HepG2 (cell line): ENCODE results near the gene LPIN3. TPM values are rescaled to one million over a fixed set of nuclear protein-coding genes. Genes with fewer than 3 reads are reported as not detected.

ENCODE experiments used
- SMARCC2 ChIP-seq: fragments of 450-650 bp; IDR thresholded peaks from 2 replicates; pipeline ENCODE4 v1.6.1; 2017; ENCODE audit warnings: antibody characterized with exemption, mild to moderate bottlenecking
- ZNF264 ChIP-seq: sonication (generic); formaldehyde crosslinking; IDR thresholded peaks from 2 replicates; pipeline ENCODE4 v1.4.0; 2020; ENCODE audit warnings: missing genetic modification reagents
- ZNF318 ChIP-seq: sonication (generic); formaldehyde crosslinking; IDR thresholded peaks from 2 replicates; pipeline ENCODE4 v1.4.0; 2020; ENCODE audit warnings: mild to moderate bottlenecking, missing genetic modification reagents
- ZNF451 ChIP-seq: sonication (generic); formaldehyde crosslinking; IDR thresholded peaks from 2 replicates; pipeline ENCODE4 v1.5.0; 2020; ENCODE audit warnings: mild to moderate bottlenecking, missing genetic modification reagents
- ZNF773 ChIP-seq: sonication (generic); formaldehyde crosslinking; IDR thresholded peaks from 2 replicates; pipeline ENCODE4 v1.4.0; 2020; ENCODE audit warnings: missing genetic modification reagents, borderline replicate concordance
- polyA plus RNA-seq, 8 experiments: library from polyadenylated mRNA; depleted of rRNA in 3 of 8; stranded (reverse) in 7 of 8; unstranded in 1 of 8; fragments of >200 nt; fragmentation: Illumina TruSeq in 4 of 8; extraction: Trizol in 4 of 8; gene quantifications; 2 replicates each; pipeline versions ENCODE4 v1.2.1 to v1.2.3, GENCODE V29; 2011 to 2016; ENCODE audit warnings: low read depth in 4 of 8, missing spikeins in 1 of 8, mixed read lengths in 1 of 8; ENCODE audit not compliant: insufficient read depth in 1 of 8
- total RNA-seq, 5 experiments: library from RNA; depleted of rRNA; stranded (reverse); fragments of >200 nt; fragmentation: Illumina TruSeq; extraction: Trizol; gene quantifications; 2 replicates each; pipeline ENCODE4 v1.2.3, GENCODE V29; 2016; ENCODE audit warnings: low read depth in 1 of 5
- TF ChIP-seq, protein P1 (sequence below): sonication (generic); formaldehyde crosslinking; IDR thresholded peaks from 2 replicates; pipeline ENCODE4 v1.4.0; 2020; ENCODE audit warnings: missing genetic modification reagents, mild to moderate bottlenecking, borderline replicate concordance
- TF ChIP-seq, protein P2 (sequence below), 2 experiments: fragments of 450-650 bp in 1 of 2; sonication (generic) in 1 of 2; formaldehyde crosslinking in 1 of 2; IDR thresholded peaks; 2 replicates each; pipeline versions ENCODE4 v1.6.1 to v1.8.0; 2016 to 2022; ENCODE audit warnings: antibody characterized with exemption in 1 of 2, mild to moderate bottlenecking in 1 of 2, missing genetic modification reagents in 1 of 2
- TF ChIP-seq, protein P3 (sequence below): sonication (generic); formaldehyde crosslinking; IDR thresholded peaks from 2 replicates; pipeline ENCODE4 v1.8.0; 2022; ENCODE audit warnings: missing genetic modification reagents, low read depth, mild to moderate bottlenecking, borderline replicate concordance

Gene LPIN3
- total and polyA plus RNA-seq, 2 of the 13 experiments (the other 11 are each of a cell fraction or from before 2014, with no cell fraction given): 14.2 to 28.6 TPM

DNA sequence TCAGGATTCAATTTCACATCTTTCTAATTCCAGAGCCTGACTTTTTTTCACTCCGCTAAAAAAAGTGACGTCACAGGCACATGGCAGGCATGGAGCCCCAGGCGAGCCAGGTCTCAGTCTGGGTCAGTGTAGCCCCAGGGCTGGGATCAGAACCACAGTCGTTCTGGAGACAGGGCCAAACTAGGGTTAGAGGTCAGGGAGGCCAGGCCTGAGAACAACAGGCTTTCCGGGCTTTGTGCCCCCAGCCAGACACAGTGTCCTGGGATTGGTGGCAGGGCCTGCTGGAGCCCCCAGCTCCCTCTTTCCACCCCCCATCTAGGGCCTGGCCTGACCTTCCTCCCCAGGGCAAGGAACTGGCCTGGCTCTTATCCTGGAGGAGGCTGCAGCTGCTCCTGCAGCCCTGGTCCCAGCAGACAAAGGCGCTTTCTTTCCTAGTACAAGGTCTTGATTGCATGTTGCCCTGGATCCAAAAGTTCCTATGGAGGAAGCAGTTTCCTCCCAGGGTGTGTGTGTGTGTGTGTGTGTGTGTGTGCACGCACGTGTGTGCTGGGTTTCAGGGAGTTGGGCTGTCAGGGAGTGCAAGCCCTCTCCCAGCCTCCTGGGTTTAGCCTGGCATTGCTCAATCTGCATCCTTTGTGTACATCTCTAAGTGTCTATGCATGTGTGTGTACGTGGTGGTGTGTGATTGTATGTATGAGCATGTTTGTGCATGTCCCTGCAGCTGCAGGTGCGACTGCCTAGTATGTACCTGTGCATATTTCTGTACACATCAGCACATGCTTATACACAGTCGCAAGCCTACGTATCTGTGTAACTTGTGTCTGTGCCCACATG, 52.5 kb downstream of the LPIN3 start (continued):
- TF ChIP-seq, protein P1, sequence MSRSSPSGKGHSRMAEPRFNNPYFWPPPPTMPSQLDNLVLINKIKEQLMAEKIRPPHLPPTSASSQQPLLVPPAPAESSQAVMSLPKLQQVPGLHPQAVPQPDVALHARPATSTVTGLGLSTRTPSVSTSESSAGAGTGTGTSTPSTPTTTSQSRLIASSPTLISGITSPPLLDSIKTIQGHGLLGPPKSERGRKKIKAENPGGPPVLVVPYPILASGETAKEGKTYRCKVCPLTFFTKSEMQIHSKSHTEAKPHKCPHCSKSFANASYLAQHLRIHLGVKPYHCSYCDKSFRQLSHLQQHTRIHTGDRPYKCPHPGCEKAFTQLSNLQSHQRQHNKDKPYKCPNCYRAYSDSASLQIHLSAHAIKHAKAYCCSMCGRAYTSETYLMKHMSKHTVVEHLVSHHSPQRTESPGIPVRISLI (CRISPR knock-in tag): no peak
- TF ChIP-seq, protein P2, sequence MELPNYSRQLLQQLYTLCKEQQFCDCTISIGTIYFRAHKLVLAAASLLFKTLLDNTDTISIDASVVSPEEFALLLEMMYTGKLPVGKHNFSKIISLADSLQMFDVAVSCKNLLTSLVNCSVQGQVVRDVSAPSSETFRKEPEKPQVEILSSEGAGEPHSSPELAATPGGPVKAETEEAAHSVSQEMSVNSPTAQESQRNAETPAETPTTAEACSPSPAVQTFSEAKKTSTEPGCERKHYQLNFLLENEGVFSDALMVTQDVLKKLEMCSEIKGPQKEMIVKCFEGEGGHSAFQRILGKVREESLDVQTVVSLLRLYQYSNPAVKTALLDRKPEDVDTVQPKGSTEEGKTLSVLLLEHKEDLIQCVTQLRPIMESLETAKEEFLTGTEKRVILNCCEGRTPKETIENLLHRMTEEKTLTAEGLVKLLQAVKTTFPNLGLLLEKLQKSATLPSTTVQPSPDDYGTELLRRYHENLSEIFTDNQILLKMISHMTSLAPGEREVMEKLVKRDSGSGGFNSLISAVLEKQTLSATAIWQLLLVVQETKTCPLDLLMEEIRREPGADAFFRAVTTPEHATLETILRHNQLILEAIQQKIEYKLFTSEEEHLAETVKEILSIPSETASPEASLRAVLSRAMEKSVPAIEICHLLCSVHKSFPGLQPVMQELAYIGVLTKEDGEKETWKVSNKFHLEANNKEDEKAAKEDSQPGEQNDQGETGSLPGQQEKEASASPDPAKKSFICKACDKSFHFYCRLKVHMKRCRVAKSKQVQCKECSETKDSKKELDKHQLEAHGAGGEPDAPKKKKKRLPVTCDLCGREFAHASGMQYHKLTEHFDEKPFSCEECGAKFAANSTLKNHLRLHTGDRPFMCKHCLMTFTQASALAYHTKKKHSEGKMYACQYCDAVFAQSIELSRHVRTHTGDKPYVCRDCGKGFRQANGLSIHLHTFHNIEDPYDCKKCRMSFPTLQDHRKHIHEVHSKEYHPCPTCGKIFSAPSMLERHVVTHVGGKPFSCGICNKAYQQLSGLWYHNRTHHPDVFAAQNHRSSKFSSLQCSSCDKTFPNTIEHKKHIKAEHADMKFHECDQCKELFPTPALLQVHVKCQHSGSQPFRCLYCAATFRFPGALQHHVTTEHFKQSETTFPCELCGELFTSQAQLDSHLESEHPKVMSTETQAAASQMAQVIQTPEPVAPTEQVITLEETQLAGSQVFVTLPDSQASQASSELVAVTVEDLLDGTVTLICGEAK (IDR thresholded peaks at IDR 0.05): no peak
- TF ChIP-seq, protein P2 (CRISPR knock-in tag; IDR thresholded peaks at IDR 0.05): no peak
- TF ChIP-seq SMARCC2 (no peak), ZNF318 (no peak), ZNF264 (CRISPR knock-in tag) (no peak), ZNF451 (CRISPR knock-in tag) (0 out of 2 replicates have a peak, but pooled peaks have one; percentile 42), ZNF773 (CRISPR knock-in tag) (no peak)
- TF ChIP-seq, protein P3, sequence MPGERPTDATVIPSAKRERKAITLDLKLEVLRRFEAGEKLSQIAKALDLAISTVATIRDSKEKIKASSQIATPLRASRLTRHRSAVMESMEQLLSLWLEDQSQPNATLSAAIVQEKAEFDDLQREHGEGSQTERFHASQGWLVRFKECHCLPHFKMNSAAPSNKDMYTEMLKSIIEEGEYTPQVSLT (CRISPR knock-in tag): no peak
